Nephron progenitor cell (in vitro differentiated cells): ENCODE measurements around the gene SETDB1.

Experiments used
- DNase-seq: peaks from one replicate; pipeline ENCODE4 v3.0.0; 2021
- H3K27ac Mint-ChIP-seq: 2 replicates; pipeline ENCODE4 v1.8.0; 2021; ENCODE audit warnings: mild to moderate bottlenecking, moderate library complexity, mixed read lengths
- H3K27me3 Mint-ChIP-seq: 2 replicates; pipeline ENCODE4 v1.8.0; 2021; ENCODE audit warnings: mild to moderate bottlenecking, low read depth, mixed read lengths; ENCODE audit not compliant: poor library complexity
- H3K36me3 Mint-ChIP-seq: 2 replicates; pipeline ENCODE4 v1.8.0; 2021; ENCODE audit warnings: low read depth, mixed read lengths
- H3K4me1 Mint-ChIP-seq: 2 replicates; pipeline ENCODE4 v1.8.0; 2021; ENCODE audit warnings: mixed read lengths
- H3K4me3 Mint-ChIP-seq: 2 replicates; pipeline ENCODE4 v1.8.0; 2021; ENCODE audit warnings: mild to moderate bottlenecking, moderate library complexity, mixed read lengths
- H3K9me3 Mint-ChIP-seq: 2 replicates; pipeline ENCODE4 v1.8.0; 2021; ENCODE audit warnings: mild to moderate bottlenecking, moderate library complexity, mixed read lengths
- CTCF ChIP-seq: fragments of 200-600 bp; sonication (generic); IDR thresholded peaks from 2 replicates; pipeline ENCODE4 v1.5.0; 2021; ENCODE audit warnings: antibody characterized with exemption

SETDB1 gene

GRCh38 chr1:151003180-151003579 lies 77.0 kb downstream of the SETDB1 start:
- Mint-ChIP-seq H3K4me1 (peaks cover 59% of the 10 kb centered on the region), H3K36me3 (peaks cover 21% of the 10 kb centered on the region), H3K4me3 (no peak overlapping the region), H3K27ac (peak overlapping the region; percentile 47), H3K27me3 (peaks cover 2% of the 10 kb centered on the region), H3K9me3 (no peaks in the 10 kb centered on the region)
- DNase-seq: no peak
- TF ChIP-seq CTCF: no peak

GRCh38 chr1:151005729-151006319 lies 79.7 kb downstream of the SETDB1 start:
- H3K4me1 Mint-ChIP-seq: peaks cover 76% of the 10 kb centered on the region
- no peak for DNase-seq

GRCh38 chr1:151006327-151007052 lies 80.3 kb downstream of the SETDB1 start, which contains the start of gene MINDY1:
MINDY1 (minus strand) TSS chr1:151006902; CDS start chr1:151002617, 4,285 bp downstream.
- Mint-ChIP-seq H3K4me1 (peaks cover 80% of the 10 kb centered on the region), H3K36me3 (peaks cover 6% of the 10 kb centered on the region), H3K4me3 (peak within 1 kb of the TSS; percentile 98), H3K27me3 (peaks cover 8% of the 10 kb centered on the region), H3K9me3 (no peaks in the 10 kb centered on the region), H3K27ac (peak within 1 kb of the TSS; percentile 99)
- TF ChIP-seq CTCF: peak; percentile 45
- peak; percentile 61 for DNase-seq

More at GRCh38 chr1:151005729-151006319, 79.7 kb downstream of the SETDB1 start:
- no peaks in the 10 kb centered on the region for H3K9me3 Mint-ChIP-seq
- TF ChIP-seq CTCF: no peak
- H3K27ac Mint-ChIP-seq: peak overlapping the region; percentile 99
- peaks cover 12% of the 10 kb centered on the region for H3K36me3 Mint-ChIP-seq
- peak overlapping the region; percentile 98 for H3K4me3 Mint-ChIP-seq
- H3K27me3 Mint-ChIP-seq: peaks cover 6% of the 10 kb centered on the region

GRCh38 chr1:151007853-151008243 lies 81.7 kb downstream of the SETDB1 start:
- no peak for TF ChIP-seq CTCF
- Mint-ChIP-seq H3K4me1 (peaks cover 76% of the 10 kb centered on the region), H3K27me3 (peaks cover 6% of the 10 kb centered on the region), H3K4me3 (peak overlapping the region; percentile 98), H3K36me3 (no peaks in the 10 kb centered on the region), H3K27ac (peak overlapping the region; percentile 99), H3K9me3 (no peaks in the 10 kb centered on the region)
- DNase-seq: no peak

GRCh38 chr1:151008244-151009205 lies 82.4 kb downstream of the SETDB1 start, which contains the start of gene PRUNE1:
PRUNE1 (plus strand) TSS chr1:151008449; CDS start chr1:151008633, 184 bp downstream.
- peaks cover 6% of the 10 kb centered on the region for H3K27me3 Mint-ChIP-seq
- peaks cover 77% of the 10 kb centered on the region for H3K4me1 Mint-ChIP-seq
- peak within 1 kb of the TSS; percentile 98 for H3K4me3 Mint-ChIP-seq
- peak within 1 kb of the TSS; percentile 99 for H3K27ac Mint-ChIP-seq
- peak; percentile 96 for DNase-seq
- no peaks in the 10 kb centered on the region for H3K36me3 Mint-ChIP-seq
- no peaks in the 10 kb centered on the region for H3K9me3 Mint-ChIP-seq
- TF ChIP-seq CTCF: no peak
